ENCODE measurements around the gene BCL2L2.
"Not testable (repeated sequence)": the region's sequence is repeated elsewhere in the genome, so short reads cannot be mapped to it uniquely, and the experiment has no call there.

The BCL2L2 gene

DNA sequence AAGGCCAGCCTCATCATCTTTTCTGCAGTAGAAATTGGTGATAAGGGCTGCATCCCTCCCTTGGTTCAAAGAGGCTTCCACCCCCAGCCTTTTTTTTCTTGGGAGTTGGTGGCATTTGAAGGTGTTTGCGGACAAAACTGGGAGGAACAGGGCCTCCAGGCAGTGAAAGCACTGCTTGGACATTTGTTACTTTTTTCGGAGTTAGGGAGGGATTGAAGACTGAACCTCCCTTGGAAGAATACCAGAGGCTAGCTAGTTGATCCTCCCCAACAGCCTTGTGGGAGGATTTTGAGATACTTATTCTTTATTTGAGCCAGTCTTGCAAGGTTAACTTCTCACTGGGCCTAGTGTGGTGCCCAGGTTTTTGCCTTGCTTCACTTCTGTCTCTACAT is 17.8 kb downstream of the BCL2L2 start:
- DNase-seq (ENCODE audit: low read depth, low spot score): no peak

- no peak for DNase-seq (ENCODE audit: low read depth, low spot score)
Measured at GRCh38 chr14:23324993-23325392, 18.4 kb downstream of the BCL2L2 start.

- not testable (repeated sequence) for DNase-seq (ENCODE audit: low read depth, low spot score)
Measured at GRCh38 chr14:23325746-23326145, 19.1 kb downstream of the BCL2L2 start.

DNA sequence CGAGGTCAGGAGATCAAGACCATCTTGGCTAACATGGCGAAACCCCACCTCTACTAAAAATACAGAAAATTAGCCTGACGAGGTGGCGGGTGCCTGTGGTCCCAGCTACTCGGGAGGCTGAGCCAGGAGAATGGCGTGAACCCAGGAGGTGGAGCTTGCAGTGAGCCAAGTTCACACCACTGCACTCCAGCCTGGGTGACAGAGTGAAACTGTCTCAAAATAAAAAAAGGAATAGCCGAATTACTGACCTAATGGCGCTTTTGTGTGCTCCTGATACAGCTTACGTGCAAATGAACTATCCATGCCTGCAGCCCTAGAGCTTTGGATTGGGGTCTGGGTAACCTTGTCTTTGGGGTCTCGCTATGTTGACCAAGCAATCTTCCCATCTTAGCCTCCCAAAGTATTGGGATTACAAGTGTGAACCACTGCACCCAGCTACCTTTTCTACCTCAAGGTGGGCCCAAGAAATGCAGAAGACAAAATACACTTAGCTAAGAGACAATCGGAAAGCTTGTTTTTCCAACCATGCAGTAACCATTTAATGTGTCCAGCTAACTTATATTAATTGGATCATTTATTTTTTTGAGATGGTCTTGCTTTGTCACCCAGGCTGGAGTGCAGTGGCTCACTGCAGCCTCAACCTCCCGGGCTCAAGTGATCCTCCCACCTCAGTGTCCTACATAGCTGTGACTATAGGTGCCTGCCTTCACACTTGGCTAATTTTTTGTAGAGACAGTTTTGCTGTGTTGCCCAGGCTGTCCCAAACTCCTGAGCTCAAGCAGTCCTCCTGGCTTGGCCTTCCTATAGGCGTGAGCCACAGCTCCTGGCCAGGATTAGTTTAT is 20.1 kb downstream of the BCL2L2 start:
- DNase-seq (ENCODE audit: low read depth, low spot score): no peak

GRCh38 chr14:23327947-23328744 is 21.5 kb downstream of the BCL2L2 start:
- DNase-seq (ENCODE audit: low read depth, low spot score): peak; percentile 52

GRCh38 chr14:23335623-23336022 is 29.0 kb downstream of the BCL2L2 start:
- DNase-seq (ENCODE audit: low read depth, low spot score): no peak

DNA sequence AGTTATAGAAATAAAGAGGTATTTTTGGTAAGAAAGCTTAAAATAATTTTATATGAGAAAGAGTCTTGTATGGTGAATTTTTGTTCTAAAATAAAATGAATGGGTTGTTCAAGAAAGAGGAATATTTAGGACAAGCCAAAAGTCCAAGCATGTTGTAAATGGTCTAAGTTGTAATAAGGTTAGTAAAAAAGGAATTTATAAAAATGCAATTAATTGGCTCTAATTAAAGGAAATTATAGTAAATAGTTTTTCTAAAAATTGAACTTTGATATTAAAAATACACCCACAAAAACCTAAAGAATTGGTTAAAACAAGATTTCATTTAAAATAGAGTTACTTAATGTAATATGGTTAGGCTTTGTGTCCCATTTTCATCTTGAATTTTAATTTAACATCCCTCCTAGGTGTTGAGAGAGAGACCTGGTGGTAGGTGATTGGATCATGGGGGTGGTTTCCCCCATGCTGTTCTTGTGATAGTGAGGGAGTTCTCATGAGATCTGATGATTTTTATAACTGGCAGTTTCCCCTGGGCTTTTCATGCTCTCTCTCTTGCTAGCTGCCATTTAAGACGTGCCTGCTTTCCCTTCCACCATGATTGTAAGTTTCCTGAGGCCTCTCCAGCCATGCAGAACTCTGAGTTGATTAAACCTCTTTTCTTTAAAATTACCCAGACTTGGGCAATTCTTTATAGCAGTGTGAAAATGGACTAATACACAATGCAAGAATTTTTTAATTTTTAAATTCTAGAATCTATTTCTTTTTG is 33.1 kb downstream of the BCL2L2 start:
- DNase-seq (ENCODE audit: low read depth, low spot score): no peak

GRCh38 chr14:23344481-23344880 is 37.8 kb downstream of the BCL2L2 start:
- no peak for DNase-seq (ENCODE audit: low read depth, low spot score)

- no peak for DNase-seq (ENCODE audit: low read depth, low spot score)
Measured at GRCh38 chr14:23345987-23346692, 39.5 kb downstream of the BCL2L2 start.

- DNase-seq (ENCODE audit: low read depth, low spot score): no peak
Measured at GRCh38 chr14:23346693-23347405, 40.2 kb downstream of the BCL2L2 start.

DNA sequence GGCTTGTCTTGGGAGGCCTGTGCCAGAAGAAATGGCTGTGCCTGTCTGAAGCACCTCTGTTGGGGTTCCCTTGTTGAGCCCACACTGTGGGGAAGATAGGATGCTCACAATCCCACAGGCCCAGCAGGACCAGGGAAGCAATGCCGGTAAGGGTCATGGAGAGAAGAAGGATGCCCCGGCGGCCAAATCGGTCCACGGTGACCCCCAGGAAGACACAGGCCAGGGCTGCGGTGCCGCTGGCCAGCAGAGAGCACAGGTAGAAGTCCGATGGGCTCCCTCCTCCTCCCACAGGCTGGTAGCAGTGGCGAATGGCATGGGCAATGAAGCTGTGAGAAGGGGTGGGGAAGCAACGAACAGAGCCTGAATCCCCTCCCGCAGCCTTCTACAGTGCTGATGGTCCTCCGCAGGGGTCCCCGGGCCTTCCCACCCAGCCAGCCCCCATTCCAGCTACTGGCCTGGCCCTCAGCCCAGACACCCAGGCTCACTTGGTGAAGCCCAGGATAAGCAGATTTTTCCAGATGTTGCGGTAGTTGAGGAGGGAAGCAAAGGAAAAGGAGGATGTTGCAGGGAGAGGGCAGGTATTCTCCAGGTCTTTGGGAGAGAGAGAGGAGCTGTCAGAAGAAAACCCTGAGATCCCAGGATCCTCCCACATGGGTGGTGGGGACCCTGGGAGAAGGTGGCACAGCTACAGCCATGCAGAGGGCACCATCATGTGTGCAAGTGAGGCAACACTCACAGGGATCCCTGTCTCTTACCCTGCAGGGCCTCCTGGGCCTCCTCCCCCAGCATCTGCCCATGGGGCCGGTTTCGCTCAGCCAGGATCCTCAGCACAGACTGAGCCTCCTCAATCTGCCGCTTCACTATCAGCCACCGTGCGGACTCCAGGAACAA is 41.0 kb downstream of the BCL2L2 start:
- DNase-seq (ENCODE audit: low read depth, low spot score): no peak

DNA sequence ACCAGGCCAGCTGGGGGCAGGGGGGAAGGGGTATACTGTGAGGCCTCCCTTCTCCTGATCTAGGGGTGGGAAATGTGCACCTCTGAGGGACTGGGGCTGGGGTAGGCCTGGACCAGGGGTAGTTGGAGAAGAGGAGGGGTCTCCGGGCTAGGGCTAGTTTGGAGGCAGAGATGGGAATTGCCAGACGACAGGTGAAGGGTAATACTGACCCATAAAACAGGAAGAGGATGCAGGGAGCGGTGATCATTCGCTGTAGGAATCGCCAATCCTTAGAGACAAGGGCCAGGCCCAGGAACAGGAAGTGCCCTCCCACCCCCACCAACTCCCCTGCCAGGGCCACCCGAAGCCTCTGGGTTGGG is 41.6 kb downstream of the BCL2L2 start:
- DNase-seq (ENCODE audit: low read depth, low spot score): no peak

- no peak for DNase-seq (ENCODE audit: low read depth, low spot score)
Measured at GRCh38 chr14:23349156-23349845, 42.7 kb downstream of the BCL2L2 start.

DNA sequence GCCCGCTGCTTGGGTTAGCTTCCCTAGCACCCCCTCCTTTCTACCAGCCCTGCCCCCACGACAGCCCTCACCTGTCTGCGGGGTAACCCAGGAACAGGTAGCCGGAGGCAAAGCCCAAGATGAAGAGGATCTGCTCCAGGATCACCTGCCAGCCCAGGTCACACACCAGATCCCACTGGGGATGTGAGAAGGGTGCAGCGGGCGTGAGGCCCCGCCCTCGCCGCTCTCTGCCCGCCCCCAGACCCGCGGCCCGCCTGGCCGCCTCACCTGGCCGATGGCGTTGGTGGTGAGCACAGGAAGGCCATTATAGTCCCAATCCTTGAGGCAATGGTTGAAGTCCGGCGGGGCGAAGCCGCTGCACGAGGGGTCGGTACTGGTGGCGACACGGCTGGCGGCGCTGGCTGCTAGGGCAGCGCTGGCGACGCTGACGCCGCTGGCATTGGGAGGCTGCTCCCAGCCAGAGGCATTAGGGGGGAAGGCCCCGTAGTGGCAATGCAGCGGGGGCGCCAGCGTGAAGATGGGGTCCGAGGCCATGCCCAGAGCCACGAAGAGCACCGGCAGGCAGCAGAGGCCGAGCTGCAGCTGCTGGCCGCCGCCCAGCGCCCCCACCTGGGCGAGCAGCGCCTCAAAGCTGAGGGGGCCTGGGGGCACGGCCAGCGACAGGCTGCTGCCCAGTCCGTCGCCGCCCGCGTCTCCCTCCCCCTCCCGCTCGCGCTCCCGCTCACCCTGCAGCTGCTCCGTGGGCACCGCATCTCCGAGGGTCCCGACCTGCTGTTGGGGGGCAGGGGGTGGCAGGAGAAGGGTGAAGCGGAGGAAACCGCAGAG is 45.3 kb downstream of the BCL2L2 start:
- DNase-seq (ENCODE audit: low read depth, low spot score): no peak

- no peak for DNase-seq (ENCODE audit: low read depth, low spot score)
Measured at GRCh38 chr14:23352506-23353432, 46.1 kb downstream of the BCL2L2 start, which contains the start of gene SLC22A17. TSS of gene SLC22A17 (minus strand) at chr14:23352887.

DNA sequence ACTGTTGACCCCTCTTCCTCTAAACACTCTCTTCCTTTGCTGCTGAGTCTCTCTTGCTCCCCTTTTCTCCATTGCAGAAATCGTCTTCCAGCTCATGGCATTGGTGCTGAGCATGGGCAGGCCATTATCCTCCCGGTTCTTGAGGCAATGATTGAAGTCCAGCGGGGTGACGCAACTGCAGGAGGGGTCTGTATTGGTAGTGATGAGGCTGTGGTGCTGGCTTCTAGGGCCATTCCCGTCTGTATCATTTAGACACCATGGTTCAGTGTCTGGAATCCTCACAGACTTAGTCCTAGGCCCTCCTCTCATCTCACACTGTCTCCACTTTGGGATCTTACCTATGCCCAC is 46.8 kb downstream of the BCL2L2 start:
- DNase-seq (ENCODE audit: low read depth, low spot score): no peak

DNA sequence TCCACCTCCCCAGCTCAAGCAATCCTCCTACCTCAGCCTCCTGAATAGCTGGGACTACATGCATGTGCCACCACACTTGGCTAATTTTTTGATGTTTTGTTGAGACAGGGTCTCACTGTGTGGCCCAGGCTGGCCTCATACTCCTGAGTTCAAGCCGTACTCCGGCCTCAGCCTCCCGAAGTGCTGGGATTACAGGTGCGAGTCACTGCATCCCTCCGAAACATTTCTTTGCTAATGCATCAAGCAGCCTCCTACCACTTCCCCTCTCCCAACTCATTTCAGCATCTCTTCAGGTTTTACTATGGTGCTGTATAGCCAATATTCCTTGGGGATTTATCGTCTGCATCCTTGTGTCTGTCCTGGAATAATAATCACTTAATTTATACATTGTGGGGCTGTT is 48.4 kb downstream of the BCL2L2 start:
- no peak for DNase-seq (ENCODE audit: low read depth, low spot score)

All from activated CD4-positive, CD25-positive, alpha-beta regulatory T cell treated with anti-CD3 and anti-CD28 coated beads, Interleukin-2, amount 50 U/mL, for 16 hours (primary cell).